Caki2 (cell line): ENCODE measurements around the gene AKAP12. TPM values are rescaled to one million over a fixed set of nuclear protein-coding genes. Genes with fewer than 3 reads are reported as not detected.
A peak's percentile ranks its signal among the peaks of the same experiment; 100 is the strongest.

Experiments
- DNase-seq: peaks from one replicate; pipeline ENCODE4 v3.0.0-alpha.2; 2015; ENCODE audit warnings: low read depth
- in situ Hi-C: cut with HindIII; loops from 2 replicates; pipeline ENCODE4 v1.10.0; 2016; ENCODE audit warnings: low sequenced_read_pairs, low pct_unique_long_range_greater_than_20kb, mixed read lengths
- total RNA-seq: library from RNA; depleted of rRNA; stranded (reverse); fragments of >200 nt; shearing (Covaris generic); gene quantifications from 2 replicates; pipeline ENCODE4 v1.2.3, GENCODE V29; 2014; ENCODE audit warnings: low replicate concordance

Gene AKAP12
- total RNA-seq, 1 experiment from 2014 or later = 34.4 TPM

GRCh38 chr6:151232899-151233298, 6.9 kb upstream of the AKAP12 start:
- in situ Hi-C loops = no loop called here
- no peak for DNase-seq

DNA sequence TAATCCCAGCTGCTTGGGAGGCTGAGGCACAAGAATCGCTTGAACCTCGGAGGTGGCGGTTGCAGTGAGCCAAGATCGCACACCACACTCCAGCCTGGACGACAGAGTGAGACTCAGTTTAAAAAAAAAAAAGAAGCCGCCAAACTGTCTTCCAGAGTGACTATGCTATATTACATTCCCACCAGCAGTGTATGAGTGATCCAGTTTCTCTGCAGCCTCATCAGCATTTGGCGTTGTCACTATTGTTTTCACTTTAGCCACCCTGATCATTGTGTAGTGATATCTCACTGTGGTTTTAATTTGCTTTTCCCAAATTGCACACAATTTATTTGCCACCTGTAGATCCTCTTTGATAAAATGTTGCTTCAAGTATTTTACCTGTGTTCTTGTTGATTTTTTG, 6.0 kb upstream of the AKAP12 start:
- in situ Hi-C loops = no loop called here
- no peak for DNase-seq

- in situ Hi-C loops = no loop called here
- no peak for DNase-seq
These were observed 2.9 kb upstream of the AKAP12 start for GRCh38 chr6:151236668-151237401.

GRCh38 chr6:151240036-151240685, 394 bp downstream of the AKAP12 start:
- in situ Hi-C loops = no loop called here

GRCh38 chr6:151240791-151241642, 1.2 kb downstream of the AKAP12 start:
- DNase-seq = peak; percentile 36
- in situ Hi-C loops = no loop called here

More at GRCh38 chr6:151240036-151240685, 394 bp downstream of the AKAP12 start:
- peak; percentile 87 for DNase-seq

- DNase-seq = no peak
- in situ Hi-C loops = no loop called here
These were observed 2.1 kb downstream of the AKAP12 start for GRCh38 chr6:151241853-151242252.

GRCh38 chr6:151242420-151242861, 2.7 kb downstream of the AKAP12 start:
- in situ Hi-C loops = no loop called here
- DNase-seq = peak; percentile 52

DNA sequence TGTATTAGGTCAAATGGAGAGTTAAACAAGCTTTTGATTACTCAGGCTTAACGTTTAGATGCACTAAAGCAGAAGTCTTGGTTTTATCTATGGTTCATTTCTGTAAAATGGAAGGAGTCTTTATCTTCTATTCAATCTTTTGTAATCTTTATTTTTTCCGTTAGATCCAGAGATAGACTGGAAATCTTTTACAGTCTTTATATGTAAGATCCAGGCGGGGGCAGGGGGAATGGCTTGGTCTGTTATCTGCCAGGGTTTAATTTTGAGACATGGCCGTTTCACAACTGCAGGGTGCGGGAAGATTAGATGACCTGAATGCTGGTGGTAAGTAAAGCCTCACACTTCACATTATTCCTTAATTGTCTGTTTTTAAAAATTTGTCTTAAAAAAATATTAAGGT, 3.7 kb downstream of the AKAP12 start:
- no peak for DNase-seq
- in situ Hi-C loops = no loop called here

DNA sequence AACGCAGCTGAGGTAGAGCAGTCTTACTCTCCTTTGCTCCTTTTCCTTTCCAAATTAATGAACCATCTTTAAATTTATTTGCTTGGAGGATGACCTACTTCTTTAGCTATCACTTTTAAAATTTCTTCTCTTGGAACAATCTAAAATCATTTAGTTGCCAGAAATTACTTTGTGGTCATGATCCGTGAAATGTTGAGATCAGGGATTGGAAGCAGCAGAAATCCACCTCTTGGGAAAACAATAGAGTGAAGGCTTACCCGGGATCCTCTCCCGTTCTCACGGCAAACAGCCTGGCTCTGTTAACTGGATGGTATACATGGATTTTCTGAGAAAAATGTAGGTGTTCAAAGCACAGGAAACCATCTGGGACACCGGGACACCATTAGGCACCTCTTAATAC, 7.7 kb downstream of the AKAP12 start:
- in situ Hi-C loops = no loop called here
- no peak for DNase-seq

DNA sequence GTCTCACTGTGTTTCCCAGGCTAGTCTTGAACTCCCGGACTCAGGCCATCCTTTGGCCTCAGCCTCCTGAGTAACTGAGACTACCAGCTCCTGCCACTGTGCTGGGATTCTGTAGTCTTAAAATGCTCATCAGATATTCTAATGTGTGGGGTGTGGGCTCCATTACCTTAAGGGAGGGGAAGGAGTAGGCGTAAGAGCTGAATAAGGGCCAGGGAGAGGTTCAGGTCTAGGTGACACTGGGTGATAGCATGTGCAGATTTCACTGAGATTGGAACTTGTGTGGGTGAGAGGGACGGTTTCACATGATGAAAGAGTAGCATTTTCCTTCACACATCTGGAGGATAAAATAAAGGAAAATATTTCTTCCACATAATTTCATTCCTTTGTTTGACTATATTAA, 8.5 kb downstream of the AKAP12 start:
- in situ Hi-C loops = no loop called here

GRCh38 chr6:151252634-151253033, 12.9 kb downstream of the AKAP12 start:
- DNase-seq = no peak
- in situ Hi-C loops = no loop called here

More for the DNA sequence above, 8.5 kb downstream of the AKAP12 start:
- no peak for DNase-seq

DNA sequence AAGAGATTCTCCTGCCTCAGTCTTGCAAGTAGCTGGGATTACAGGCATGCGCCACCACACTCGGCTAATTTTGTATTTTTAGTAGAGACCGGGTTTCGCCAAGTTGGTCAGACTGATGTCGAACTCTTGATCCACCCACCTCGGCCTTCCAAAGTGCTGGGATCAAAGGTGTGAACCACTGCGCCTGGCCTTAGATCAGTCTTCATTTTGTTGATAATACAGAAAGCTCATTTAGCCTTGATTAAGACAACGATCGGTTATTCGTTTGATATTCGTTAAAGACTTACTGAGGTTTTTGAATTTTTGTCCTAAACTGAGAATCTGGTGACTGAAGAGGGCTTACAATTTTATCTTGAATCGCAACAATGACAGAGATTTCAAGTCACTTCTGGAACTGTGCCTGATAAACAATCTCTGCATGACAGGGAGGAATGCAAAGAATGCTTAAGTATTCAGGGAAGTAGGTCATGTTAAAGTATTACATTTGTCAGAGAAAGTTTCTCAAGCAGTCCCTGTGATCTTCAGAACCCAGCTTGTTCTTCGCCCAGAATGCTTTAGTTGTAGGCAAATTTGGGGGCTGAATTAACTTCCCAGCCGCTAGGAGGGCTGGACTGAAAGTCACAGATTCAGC, 14.8 kb downstream of the AKAP12 start:
- in situ Hi-C loops = no loop called here
- DNase-seq = peak; percentile 28

DNA sequence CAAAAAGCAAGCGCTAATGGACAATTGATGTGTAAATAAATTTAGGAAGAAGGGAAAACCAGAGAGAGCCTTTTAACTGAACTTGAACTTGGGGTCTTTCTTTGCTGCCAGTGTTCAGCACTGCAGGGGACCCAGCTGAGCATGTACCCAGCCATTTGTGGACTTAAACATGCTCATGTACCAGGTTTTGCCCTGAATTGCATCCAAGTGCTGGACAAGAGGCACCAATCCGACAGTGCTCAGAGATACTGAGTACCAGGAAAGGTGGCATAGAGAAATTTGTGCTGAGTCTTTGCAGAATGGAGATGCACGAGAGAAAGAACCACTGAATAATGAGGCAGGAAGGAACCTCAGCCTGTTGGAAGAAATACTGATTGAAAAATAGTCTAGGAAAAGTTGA, 16.0 kb downstream of the AKAP12 start:
- in situ Hi-C loops = no loop called here
- DNase-seq = no peak

DNA sequence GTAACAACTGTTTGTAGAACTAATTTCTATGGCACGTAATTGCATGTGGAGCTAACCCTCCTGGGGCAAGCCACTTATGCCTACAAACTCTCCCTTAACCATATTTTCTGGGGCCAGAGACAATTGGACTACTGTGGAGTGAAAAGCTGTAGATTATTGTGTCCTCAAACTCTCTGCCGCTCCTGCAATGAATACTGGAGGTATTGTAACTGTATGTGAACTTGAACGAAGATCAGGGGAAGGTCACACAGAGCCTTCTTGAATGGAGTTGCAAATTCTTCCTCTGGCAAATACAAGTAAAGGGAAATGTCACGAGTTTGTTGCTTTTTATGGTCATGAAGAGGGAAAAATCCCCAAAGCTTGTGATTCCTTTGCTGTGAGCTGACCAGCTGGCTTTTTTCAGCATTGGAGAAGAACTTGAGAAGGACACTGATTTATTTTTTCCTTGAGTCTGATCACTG, 18.2 kb downstream of the AKAP12 start:
- DNase-seq = no peak
- in situ Hi-C loops = no loop called here

DNA sequence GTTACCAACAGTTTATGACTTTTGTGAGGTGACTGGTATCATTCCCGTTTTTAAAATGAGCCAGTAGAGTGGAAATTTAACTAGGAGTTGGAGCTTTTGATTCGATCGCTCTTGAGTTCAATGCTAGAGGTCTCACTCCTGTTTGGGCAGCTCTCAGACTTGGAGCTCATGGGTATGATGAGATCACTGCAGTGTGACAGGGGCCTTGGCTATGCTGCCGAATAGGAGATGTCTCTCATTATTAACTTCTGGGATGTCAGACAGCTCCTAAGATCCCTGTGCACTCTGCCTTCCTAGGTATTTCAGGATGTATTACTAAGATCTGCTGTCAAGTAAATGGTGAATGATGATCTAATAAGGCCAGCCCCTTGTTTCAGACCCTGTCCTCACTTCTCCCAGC, 20.4 kb downstream of the AKAP12 start:
- DNase-seq = no peak
- in situ Hi-C loops = no loop called here

DNA sequence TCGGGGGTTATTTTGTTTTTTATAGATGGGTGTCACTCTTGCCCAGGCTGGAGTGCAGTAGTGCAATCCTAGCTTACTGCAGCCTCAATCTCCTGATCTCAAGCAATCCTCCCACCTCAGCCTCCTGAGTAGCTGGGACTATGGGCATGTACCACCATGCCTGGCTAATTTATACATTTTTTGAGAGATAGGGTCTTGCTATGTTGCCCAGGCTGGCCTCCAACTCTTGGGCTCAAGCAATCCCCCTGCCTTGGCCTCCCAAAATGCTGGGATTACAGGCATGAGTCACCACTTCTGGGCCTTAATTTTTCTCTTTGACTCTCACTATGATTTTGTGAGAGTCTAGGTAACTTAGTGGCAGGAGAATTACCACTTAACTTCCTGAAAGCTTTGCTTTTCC, 23.3 kb downstream of the AKAP12 start:
- in situ Hi-C loops = no loop called here
- DNase-seq = no peak

DNA sequence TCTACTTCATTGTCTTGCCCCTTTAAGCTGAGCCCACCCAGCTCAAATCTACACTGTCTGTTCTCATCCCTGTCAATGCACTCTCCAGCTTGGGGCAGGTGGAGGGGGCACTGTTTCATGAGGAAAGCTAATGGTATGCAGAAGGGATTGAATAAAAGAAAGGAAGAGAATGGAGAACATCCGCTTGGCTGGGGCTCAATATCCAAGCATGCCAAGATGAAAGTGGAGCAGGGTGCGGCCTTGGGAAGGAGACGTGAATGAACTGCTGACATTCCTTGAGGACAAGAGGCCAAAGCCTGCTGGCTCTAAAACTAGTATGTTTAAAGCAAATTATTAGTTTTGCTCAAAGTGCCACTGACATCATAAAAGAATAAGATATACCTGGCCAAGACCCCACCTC, 24.2 kb downstream of the AKAP12 start:
- no peak for DNase-seq
- in situ Hi-C loops = no loop called here

DNA sequence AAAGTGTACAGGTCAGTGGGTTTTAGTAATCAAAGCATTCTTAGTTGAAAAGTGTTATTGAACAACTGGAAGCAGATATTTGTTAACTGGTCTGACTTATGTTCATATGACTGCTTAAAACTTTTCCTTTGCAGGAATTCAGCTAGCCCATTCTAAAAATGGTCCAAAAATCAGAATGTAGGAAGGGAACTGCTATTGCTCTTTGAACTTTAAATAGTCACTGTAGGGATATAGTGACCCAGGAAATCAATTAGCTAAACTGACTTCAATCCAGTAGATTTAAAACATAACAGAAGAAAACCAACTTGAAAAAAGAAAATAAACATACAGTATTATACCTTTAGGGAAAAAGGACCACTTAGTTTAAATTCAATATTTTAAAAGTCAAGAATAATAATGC, 25.5 kb downstream of the AKAP12 start:
- in situ Hi-C loops = no loop called here

More for the DNA sequence above, 25.5 kb downstream of the AKAP12 start:
- no peak for DNase-seq
